Neural crest cell (in vitro differentiated cells): ENCODE measurements around the gene USP40. TPM values are rescaled to one million over a fixed set of nuclear protein-coding genes. Genes with fewer than 3 reads are reported as not detected.
A peak's percentile ranks its signal among the peaks of the same experiment; 100 is the strongest.

Source experiments
- DNase-seq: peaks from one replicate; pipeline ENCODE4 v3.0.0; 2021; ENCODE audit warnings: low read depth, mixed read lengths, low spot score
- H3K27ac Mint-ChIP-seq: one replicate; pipeline ENCODE4 v1.8.0; 2021; ENCODE audit warnings: mild to moderate bottlenecking, mixed read lengths; ENCODE audit not compliant: unreplicated experiment
- H3K27me3 Mint-ChIP-seq: 2 replicates; pipeline ENCODE4 v1.8.0; 2021; ENCODE audit warnings: low read depth, mild to moderate bottlenecking, mixed read lengths
- H3K36me3 Mint-ChIP-seq: 2 replicates; pipeline ENCODE4 v1.8.0; 2021; ENCODE audit warnings: low read depth, mild to moderate bottlenecking, mixed read lengths
- H3K4me1 Mint-ChIP-seq: 2 replicates; pipeline ENCODE4 v1.8.0; 2021; ENCODE audit warnings: mixed read lengths
- H3K4me3 Mint-ChIP-seq: one replicate; pipeline ENCODE4 v1.8.0; 2021; ENCODE audit warnings: mild to moderate bottlenecking, mixed read lengths
- H3K9me3 Mint-ChIP-seq: 2 replicates; pipeline ENCODE4 v1.8.0; 2021; ENCODE audit warnings: mixed read lengths
- total RNA-seq: library from RNA; stranded (reverse); gene quantifications from 2 replicates; pipeline ENCODE4 v1.2.1, GENCODE V29; 2021
- TF ChIP-seq, protein P1 (sequence below): fragments of 200-600 bp; sonication (generic); conservative IDR thresholded peaks from 2 replicates; pipeline ENCODE4 v1.5.0; 2021; ENCODE audit warnings: antibody characterized with exemption, mild to moderate bottlenecking

USP40 gene
- total RNA-seq, 1 donor from 2014 or later: 25.3 TPM

DNA sequence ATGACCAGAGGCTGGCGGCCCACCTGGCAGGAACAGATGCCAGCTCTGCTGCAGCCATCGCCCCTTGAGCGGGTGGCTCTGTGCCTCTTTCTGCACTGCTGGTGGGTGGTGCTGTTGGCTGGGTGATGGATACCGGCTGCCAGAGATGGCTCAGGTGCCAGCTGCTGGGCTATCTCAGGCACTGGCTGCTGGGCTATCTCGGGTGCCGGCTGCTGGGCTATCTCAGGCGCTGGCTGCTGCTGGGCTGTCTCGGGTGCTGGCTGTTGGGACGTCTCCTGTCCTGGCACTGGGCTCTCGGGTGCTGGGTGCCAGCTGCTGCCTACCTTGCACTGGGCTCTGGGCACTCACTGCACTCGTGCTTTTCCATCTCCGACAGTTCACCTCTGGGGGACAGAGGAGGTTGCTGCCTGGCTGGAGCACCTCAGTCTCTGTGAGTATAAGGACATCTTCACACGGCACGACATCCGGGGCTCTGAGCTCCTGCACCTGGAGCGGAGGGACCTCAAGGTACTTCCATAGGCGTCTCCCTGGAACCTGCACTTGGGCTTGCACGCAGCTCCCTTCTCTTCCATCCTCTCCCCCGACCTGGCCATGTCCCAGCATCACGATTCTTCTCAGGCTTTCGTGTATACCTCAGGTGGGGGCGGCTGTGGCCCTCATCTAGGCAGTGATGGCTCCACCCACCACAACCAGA is 98.4 kb downstream of the USP40 start:
- peak overlapping the region; percentile 89 for H3K27ac Mint-ChIP-seq

DNA sequence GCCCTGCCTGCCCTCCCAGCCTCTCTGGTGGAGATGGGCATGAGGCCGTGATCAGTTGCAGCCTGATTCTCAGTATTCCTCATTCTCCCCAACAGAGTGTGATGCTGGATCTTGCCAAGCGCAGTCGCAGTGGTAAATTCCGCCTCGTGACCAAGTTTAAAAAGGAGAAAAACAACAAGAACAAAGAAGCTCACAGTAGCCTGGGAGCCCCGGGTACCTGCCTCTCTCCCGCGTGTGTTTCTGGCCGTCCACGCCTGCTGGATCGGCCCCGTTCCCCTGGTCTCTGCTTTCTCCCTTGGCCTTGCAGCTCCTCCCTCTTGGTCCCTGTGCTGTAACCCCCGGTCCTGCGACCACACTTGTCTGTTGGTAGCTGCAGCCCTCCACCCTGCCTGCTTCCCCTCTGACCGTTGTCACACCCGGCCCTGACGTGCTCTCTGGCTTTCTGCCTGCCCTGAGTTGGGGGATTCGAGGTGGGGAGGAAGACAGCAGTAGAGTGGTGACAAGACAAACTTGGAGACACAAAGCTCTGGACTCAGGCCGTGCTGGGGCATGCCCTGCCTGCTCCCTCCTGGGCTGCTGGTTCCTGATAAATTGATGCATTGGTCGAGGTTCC is 99.5 kb downstream of the USP40 start:
- H3K27ac Mint-ChIP-seq: no peak overlapping the region
- H3K9me3 Mint-ChIP-seq: no peaks in the 10 kb centered on the region
- peaks cover 2% of the 10 kb centered on the region for H3K36me3 Mint-ChIP-seq
- H3K4me1 Mint-ChIP-seq: no peaks in the 10 kb centered on the region
- H3K4me3 Mint-ChIP-seq: no peak overlapping the region
- DNase-seq: no peak
- no peaks in the 10 kb centered on the region for H3K27me3 Mint-ChIP-seq
- TF ChIP-seq, protein P1, sequence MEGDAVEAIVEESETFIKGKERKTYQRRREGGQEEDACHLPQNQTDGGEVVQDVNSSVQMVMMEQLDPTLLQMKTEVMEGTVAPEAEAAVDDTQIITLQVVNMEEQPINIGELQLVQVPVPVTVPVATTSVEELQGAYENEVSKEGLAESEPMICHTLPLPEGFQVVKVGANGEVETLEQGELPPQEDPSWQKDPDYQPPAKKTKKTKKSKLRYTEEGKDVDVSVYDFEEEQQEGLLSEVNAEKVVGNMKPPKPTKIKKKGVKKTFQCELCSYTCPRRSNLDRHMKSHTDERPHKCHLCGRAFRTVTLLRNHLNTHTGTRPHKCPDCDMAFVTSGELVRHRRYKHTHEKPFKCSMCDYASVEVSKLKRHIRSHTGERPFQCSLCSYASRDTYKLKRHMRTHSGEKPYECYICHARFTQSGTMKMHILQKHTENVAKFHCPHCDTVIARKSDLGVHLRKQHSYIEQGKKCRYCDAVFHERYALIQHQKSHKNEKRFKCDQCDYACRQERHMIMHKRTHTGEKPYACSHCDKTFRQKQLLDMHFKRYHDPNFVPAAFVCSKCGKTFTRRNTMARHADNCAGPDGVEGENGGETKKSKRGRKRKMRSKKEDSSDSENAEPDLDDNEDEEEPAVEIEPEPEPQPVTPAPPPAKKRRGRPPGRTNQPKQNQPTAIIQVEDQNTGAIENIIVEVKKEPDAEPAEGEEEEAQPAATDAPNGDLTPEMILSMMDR: no peak

More for the DNA sequence above, 98.4 kb downstream of the USP40 start:
- TF ChIP-seq, protein P1: no peak
- Mint-ChIP-seq H3K27me3 (no peaks in the 10 kb centered on the region), H3K36me3 (peaks cover 10% of the 10 kb centered on the region), H3K4me3 (no peak overlapping the region), H3K9me3 (no peaks in the 10 kb centered on the region), H3K4me1 (no peaks in the 10 kb centered on the region)
- no peak for DNase-seq

DNA sequence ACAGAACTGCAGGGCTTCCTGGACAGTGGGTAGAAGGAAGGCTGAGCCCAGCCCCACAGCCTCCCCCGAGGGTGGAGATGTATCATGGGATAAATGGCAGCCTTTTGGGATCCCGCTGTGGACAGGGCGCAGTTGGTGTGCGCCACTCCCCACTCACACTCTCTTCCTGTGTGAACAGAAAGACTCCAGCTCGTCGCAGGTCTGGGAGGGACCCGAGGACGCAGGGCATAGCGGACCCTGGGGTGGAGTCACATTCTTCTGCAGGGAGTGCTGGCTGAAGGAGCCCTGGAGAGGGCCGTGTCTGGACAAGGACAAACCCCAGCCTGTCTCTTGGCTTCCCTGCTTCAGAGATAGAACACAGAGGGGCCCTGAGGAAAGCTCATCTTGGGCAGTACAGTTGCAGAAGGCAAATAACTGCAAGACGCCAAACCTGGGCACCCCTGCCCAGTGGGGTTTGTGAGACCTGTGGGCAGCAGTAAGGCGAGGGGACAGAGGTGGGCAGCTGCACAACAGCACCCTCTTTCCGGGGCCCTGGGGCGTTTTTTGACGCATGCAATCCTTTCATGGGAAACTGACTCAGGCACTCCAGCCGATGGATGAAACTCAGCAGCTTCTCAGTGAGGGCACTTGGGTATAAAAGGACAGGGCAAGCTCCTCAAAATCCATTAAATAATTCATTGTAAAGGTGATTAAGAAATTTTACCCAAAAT is 101.9 kb downstream of the USP40 start:
- Mint-ChIP-seq H3K27me3 (no peaks in the 10 kb centered on the region), H3K36me3 (peaks cover 2% of the 10 kb centered on the region), H3K4me3 (no peak overlapping the region), H3K27ac (no peak overlapping the region), H3K9me3 (no peaks in the 10 kb centered on the region), H3K4me1 (no peaks in the 10 kb centered on the region)
- TF ChIP-seq, protein P1: no peak
- DNase-seq: no peak

DNA sequence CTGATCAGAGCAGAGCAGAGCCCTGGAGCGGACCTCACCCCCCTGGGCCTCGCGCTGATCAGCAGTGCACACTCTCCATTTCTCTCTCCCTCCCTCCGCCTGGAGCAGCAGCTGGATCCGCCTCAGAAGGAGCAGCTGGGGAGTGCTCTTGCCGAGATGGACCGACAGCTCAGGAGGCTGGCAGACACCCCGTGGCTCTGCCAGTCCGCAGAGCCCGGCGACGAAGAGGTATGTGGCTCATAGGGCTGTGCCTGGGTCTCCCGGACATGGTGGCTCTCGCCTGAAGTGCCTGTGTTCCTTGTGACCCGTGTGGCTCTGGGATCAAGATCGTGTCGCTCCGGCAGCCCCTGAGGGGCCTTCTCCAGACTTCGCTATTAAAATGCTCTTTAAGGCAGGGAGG is 102.5 kb downstream of the USP40 start:
- no peak for DNase-seq
- Mint-ChIP-seq H3K4me1 (no peaks in the 10 kb centered on the region), H3K9me3 (no peaks in the 10 kb centered on the region), H3K27ac (peak overlapping the region; percentile 35), H3K27me3 (no peaks in the 10 kb centered on the region), H3K36me3 (peaks cover 2% of the 10 kb centered on the region), H3K4me3 (no peak overlapping the region)
- TF ChIP-seq, protein P1: no peak

DNA sequence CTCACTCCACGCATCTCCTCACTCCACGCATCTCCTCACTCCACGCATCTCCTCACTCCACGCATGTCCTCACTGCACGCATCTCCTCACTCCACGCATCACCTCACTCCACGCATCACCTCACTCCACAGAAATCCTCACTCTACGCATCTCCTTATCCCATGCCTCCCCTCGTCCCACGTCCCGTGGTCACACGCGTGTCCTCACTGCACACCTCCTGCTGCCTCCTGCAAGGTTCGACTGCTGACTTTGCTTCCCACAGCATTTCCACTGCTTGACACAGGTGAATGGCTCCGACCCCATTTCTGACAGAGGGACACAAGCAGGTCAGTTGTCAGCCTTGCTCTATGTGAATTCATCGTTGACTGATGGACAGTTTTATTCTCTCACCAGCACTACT is 103.0 kb downstream of the USP40 start:
- Mint-ChIP-seq H3K4me1 (no peaks in the 10 kb centered on the region), H3K27ac (peak overlapping the region; percentile 24), H3K9me3 (no peaks in the 10 kb centered on the region), H3K27me3 (no peaks in the 10 kb centered on the region), H3K36me3 (peaks cover 2% of the 10 kb centered on the region), H3K4me3 (no peak overlapping the region)
- DNase-seq: no peak
- TF ChIP-seq, protein P1: no peak
